MM.1S (cell line): ENCODE measurements around the gene SFI1.

Source experiments
- CTCF ChIP-seq: fragments of 300-600 bp; sonication (generic); IDR thresholded peaks from 2 replicates; pipeline ENCODE4 v1.5.1; 2016; ENCODE audit warnings: antibody characterized with exemption, low read length, mixed read lengths
- EZH2 ChIP-seq: fragments of 300-600 bp; sonication (generic); optimal IDR thresholded peaks from 2 replicates; pipeline ENCODE3; 2017; ENCODE audit warnings: low read depth, mild to moderate bottlenecking, antibody characterized with exemption, low read length, mixed read lengths
- EZH2phosphoT487 ChIP-seq: fragments of 300-600 bp; sonication (generic); IDR thresholded peaks from 2 replicates; pipeline ENCODE4 v1.6.1; 2018; ENCODE audit warnings: antibody characterized with exemption, low read length

GRCh38 chr22:31588970-31589675 is 92.8 kb downstream of the SFI1 start:
- TF ChIP-seq CTCF, result no peak
- no peak for TF ChIP-seq EZH2
- TF ChIP-seq EZH2phosphoT487, result no peak
